GM19463 (cell line): Measurements from ENCODE around the gene ELFN1.
"Not testable (repeated sequence)": the region's sequence is repeated elsewhere in the genome, so short reads cannot be mapped to it uniquely, and the experiment has no call there.

ENCODE experiments used
- ATAC-seq: cut with Tn5 transposase; IDR thresholded peaks from one replicate; pipeline ENCODE4 v1.9.1; 2021; ENCODE audit warnings: mild to moderate bottlenecking, moderate library complexity; ENCODE audit not compliant: unreplicated experiment

ELFN1 gene

DNA sequence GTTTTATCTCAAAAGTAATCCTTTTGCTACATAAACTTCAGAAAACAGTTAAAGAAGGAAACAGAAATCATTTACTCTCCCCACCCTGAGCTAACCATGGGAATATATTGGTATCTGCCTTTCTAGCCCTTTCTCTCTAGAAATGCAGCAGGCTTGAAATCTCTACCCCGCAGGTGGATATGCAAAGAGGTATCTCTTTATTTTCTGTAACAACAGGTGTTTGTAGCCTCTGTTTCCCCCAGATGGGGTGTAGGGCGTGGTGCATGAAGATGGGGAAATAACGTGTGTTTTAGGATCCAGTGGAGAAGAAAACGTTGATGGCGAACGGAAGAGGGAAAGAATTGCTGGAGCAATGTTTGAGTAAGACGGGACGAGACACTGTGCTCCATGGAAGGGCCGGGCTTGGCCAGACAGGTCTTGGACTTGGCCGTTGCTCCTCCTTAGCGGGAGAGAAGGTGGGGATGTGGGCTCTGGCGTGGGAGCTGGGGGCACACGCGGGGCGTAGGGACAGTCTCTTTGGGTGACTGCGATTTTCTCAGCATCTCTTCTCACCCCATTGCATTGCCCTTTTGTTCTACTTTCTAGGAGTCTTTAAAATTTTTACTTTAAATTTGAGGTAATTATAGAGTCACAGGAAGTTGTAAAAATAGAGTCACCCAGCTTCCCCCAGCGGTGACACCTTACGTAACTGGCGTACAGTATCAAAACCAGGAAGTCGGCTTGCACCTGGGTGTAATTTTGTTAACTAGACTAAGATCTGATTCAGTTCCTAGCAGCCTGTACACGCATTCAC lies 82.9 kb downstream of the ELFN1 start:
- no peak for ATAC-seq

GRCh38 chr7:1753564-1753867 lies 83.4 kb downstream of the ELFN1 start:
- no peak for ATAC-seq

DNA sequence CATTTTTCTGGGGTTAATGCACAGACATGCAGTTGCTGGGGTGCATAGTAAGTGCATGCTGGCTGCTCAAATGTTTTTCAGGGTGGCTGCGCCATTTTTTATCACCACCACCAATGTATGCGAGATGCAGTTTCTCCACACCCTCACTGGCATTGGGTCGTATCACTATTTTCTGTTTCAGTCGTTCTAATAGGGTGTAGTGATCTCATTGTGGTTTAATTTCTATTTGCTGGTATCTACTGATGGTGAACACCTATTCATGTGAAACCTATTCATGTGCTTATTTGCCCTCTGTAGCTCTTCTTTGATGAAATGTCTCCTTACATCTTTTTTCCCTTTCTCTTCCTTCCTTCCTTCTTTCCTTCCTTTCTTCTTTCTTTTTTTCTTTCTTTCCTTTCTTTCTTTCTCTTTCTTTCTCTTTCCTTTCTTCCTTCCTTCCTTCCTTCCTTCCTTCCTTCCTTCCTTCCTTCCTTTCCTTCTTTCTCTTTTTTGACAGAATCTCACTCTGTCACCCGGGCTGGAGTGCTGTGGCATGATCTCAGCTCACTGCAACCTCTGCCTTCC lies 84.3 kb downstream of the ELFN1 start:
- no peak for ATAC-seq

- no peak for ATAC-seq
These were observed 85.9 kb downstream of the ELFN1 start for GRCh38 chr7:1755783-1756625.

- no peak for ATAC-seq
These were observed 87.5 kb downstream of the ELFN1 start for GRCh38 chr7:1757601-1758000.

DNA sequence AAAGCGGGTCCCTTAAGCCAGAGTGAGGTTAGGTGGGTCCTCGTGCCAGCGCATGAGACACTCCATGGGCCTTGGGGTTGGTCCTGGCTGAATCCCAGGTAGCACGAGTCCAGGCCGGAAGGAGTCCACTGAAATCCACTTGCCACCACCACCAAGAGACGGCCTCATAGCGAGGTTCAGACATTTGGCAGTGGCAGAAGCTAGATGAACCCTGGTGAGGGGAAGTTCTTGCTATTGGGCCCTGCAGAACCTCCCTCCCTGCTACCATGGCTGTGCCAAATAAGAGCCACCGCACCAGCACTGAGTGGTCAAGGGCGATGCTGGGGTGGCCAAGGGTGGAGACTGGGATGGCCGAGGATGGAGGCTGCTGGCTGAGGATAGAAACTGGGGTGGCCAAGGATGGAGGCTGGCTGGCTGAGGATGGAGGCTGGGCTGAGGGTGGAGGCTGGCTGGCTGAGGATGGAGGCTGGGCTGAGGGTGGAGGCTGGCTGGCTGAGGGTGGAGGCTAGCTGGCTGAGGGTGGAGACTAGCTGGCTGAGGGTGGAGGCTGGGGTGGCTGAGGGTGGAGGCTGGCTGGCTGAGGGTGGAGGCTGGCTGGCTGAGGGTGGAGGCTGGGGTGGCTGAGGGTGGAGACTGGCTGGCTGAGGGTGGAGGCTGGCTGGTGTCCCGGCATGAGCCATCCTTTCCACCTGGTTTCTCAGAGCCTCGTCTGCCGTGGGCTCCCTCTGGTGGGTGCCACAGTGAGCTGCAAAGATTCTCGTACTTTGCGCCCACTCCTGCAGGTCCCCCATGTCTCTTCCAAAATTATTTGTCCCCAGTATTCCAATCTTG lies 88.2 kb downstream of the ELFN1 start:
- no peak for ATAC-seq

DNA sequence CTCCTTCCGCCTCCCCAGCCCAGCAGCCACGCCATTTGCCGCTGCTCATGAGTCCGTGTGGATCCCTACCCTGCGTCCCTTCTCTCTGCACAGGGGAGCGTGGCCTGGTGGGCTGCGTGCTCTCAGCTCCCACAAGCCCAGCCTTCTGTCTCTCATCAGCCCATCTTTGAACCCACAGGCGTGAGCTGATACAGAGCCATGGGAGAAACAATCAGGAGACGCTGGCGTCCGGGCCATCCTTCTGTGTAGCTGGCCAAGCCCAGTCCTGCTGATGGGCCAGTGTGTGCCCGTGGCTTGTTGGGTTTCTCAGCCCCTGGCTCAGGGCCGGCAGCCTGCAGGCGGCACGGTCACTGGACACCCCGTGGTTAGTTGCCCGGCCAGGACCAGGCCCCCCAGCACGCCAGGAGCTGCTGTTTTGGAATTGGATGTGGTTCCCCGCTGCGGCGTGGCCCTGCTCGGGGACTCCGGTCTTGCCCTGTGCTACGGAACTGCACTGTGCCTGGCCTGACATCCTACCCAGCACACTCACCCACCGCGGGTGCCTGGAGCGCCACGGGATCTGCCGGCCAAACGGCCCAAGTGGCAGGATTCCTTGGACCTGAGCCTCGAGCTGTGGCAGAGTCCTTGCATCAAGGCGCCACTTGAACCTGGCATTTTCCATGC lies 88.9 kb downstream of the ELFN1 start:
- ATAC-seq, result no peak

- no peak for ATAC-seq
These were observed 91.0 kb downstream of the ELFN1 start for GRCh38 chr7:1761097-1761496.

- no peak for ATAC-seq
These were observed 91.7 kb downstream of the ELFN1 start for GRCh38 chr7:1761774-1762173.

DNA sequence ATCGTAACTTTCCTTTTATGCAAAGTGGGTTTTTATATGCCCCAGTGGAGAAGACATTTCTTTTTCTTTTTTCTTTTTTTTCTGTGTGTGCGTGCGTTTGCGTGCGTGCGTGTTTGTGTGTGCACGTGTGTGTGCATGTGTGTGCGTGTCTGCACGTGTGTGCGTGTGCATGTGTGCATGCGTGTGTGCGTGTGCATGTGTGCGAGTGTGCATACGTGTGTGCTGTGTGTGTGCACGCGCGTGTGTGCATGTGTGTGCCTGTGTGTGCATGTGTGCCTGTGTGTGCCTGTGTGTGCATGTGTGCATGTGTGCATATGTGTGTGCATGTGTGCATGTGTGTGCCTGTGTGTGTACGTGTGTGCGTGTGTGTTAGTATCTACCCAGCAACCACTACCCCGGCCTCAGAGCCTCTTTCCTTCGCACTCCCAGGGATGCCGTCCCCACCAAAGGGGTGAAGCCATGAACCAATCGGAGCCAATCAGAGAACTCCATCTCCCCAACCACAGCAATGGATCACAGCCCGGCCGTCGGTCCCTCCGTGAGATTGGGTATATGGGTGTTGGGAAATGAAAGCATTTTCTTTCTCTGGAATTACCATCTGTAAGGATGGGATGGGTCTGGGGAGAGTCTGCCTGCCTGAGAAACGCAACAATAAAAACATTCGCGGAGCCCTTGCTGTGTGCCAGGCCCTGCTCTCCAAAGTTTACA lies 92.3 kb downstream of the ELFN1 start:
- ATAC-seq, result no peak

- no peak for ATAC-seq
These were observed 93.0 kb downstream of the ELFN1 start for GRCh38 chr7:1763033-1763432.

GRCh38 chr7:1763911-1764310 lies 93.8 kb downstream of the ELFN1 start:
- ATAC-seq, result not testable (repeated sequence)

- no peak for ATAC-seq
These were observed 95.3 kb downstream of the ELFN1 start for GRCh38 chr7:1765336-1765735.

DNA sequence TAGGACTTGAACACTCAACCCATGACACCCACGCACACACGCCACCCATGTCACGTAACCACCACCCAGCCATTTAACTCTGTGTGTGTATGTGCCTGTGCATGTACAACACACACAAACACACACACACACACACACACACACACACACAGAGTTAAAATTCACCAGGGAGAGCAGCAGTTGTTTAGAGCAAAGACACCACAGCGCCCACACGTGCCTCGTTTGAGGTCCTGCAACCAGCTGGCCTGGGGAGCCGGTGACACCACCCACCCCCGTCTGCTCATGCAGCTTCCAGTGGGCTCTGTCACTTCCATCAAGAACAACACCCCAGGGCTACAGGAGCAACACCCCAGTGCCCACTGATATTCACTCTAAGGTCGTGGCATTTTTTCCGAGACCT lies 97.4 kb downstream of the ELFN1 start:
- ATAC-seq, result no peak

- ATAC-seq, result no peak
These were observed 98.8 kb downstream of the ELFN1 start for GRCh38 chr7:1768832-1769231.

DNA sequence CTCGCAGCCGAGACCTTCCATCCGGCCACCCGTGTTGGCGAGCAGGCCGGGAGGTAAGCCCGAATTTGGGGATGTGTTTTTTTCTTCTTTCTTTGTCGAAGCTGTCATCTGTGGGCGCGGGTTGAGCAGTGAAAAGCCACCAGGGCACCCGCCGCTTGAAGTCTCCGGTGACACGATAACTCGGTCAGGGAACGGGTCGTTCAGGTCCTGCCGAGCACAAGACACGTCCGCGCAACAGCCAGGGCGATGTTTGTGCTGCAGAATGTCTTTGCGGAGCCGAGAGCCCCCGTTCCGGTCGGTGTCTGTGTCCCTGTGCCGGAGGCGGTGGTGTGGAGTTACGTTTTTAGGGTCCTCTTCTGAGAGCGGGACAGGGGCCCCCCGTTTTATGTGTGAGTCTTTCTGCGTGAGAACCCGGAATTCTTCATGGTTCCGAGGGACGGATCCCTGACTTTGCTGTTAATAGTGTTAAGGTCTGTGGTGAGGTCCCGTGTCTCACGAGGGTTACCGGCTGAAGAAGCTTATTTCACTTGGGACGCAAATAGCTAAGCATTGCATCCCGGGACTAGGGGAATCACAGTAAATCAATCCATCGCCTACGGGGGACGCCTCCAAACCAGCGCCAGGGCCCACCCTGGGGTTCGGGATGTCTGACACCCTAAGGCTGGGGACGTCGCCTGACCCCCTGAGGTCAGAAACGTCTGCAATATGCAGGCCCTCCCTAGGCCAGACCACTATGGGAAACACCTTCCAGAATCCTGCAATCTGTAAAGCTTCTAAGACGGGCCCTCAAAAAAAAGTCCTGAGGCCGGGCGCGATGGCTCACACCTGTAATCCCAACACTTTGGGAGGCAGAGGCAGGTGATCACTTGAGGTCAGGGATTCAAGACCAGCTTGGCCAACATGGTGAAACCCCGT lies 99.5 kb downstream of the ELFN1 start:
- no peak for ATAC-seq

DNA sequence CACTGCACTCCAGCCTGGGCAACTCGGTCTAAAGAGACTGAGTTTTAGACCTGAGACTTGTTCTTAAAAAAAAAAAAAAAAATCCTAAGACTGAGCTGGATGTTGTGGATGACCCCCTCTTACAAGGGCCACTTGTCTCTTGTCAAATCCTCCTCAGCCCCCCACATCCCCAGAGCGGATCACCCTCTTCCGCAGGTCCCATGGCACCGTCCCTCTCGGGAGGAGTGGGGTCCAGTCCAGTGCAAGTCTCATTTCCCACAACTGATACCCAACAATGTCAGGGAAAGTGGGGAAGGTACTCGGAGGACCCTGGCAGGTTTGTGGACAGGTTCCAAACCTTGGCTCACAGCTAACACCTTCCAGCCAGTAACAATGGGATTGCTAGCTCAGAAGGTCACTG lies 100.3 kb downstream of the ELFN1 start:
- no peak for ATAC-seq

DNA sequence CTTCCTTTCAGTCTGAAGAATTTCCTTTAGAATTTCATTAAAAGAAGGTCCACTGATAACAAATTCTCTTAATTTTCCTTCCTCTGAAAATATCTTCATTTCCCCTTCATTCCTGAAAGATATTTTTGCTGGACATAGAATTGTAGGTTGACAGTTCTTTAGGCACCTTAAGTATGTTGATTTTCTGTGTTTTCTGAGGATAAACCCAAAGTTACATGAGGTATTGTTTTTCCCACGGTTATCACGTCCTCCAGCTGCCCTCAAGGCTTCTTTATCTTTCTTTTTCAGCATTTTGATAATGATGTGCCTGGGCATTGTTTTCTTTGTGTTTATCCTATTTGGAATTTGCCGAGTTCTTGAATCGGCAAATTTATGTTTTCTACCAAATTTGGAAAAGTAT lies 105.3 kb downstream of the ELFN1 start:
- no peak for ATAC-seq

DNA sequence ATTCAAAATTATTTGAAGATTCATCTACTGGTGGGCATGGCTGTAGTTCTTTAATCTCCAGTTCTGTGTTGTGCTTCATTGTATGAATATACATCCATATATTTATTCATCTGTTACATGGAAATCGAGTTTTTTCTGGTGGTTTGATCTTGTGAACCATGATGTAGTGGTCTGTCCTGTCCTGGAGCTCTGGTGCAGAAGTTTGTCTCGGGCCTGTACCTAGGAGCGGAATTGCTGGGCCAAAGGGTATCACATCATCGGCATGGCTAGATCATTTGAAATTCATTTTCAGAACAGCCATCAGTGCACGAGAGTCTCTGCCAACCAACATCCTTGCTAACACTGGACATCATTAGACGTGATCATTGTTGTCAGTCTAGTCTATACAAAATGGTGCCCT lies 107.0 kb downstream of the ELFN1 start:
- no peak for ATAC-seq
